GM23338 (cell line): ENCODE data around the gene CACNA1B. TPM values are rescaled to one million over a fixed set of nuclear protein-coding genes. Genes with fewer than 3 reads are reported as not detected.

Experiments used
- ATAC-seq: fragments of 200-7000 bp; cut with Tn5 transposase; 3 replicates; pipeline ENCODE4 v1.9.1; 2020
- DNase-seq: peaks from one replicate; pipeline ENCODE4 v3.0.0-alpha.2; 2015; ENCODE audit warnings: low spot score
- H2AFZ ChIP-seq: fragments of 200-600 bp; sonication (generic); 2 replicates; pipeline ENCODE4 v1.8.0; 2016; ENCODE audit warnings: antibody characterized with exemption, mild to moderate bottlenecking, moderate library complexity
- H3F3A ChIP-seq: fragments of 200-600 bp; sonication (generic); replicated peaks from 2 replicates; pipeline ENCODE4 v1.8.0; 2017; ENCODE audit warnings: antibody characterized with exemption, mixed run types, low read depth
- H3K27ac ChIP-seq: fragments of 200-600 bp; sonication (generic); 2 replicates; pipeline ENCODE4 v1.6.1; 2016; ENCODE audit warnings: low read depth
- H3K27me3 ChIP-seq: fragments of 200-600 bp; sonication (generic); 2 replicates; pipeline ENCODE4 v1.8.0; 2016; ENCODE audit warnings: mild to moderate bottlenecking, mixed run types, moderate library complexity; ENCODE audit not compliant: insufficient read depth
- H3K36me3 ChIP-seq: fragments of 200-600 bp; sonication (generic); 2 replicates; pipeline ENCODE4 v1.8.0; 2016; ENCODE audit warnings: mild to moderate bottlenecking; ENCODE audit not compliant: insufficient read depth
- H3K4me1 ChIP-seq: fragments of 200-600 bp; sonication (generic); 2 replicates; pipeline ENCODE4 v1.8.0; 2016; ENCODE audit warnings: mild to moderate bottlenecking, moderate library complexity; ENCODE audit not compliant: insufficient read depth
- H3K4me2 ChIP-seq: fragments of 200-600 bp; sonication (generic); 2 replicates; pipeline ENCODE4 v1.7.1; 2017; ENCODE audit warnings: mixed run types
- H3K4me3 ChIP-seq: fragments of 200-600 bp; sonication (generic); 2 replicates; pipeline ENCODE4 v1.6.1; 2016; ENCODE audit warnings: mixed run types
- H3K79me2 ChIP-seq: fragments of 200-600 bp; sonication (generic); replicated peaks from 2 replicates; pipeline ENCODE4 v1.8.0; 2017; ENCODE audit warnings: mild to moderate bottlenecking; ENCODE audit not compliant: insufficient read depth
- H3K9me2 ChIP-seq: fragments of 200-600 bp; sonication (generic); 2 replicates; pipeline ENCODE4 v1.8.0; 2017; ENCODE audit not compliant: insufficient read depth
- H4K20me1 ChIP-seq: fragments of 200-600 bp; sonication (generic); replicated peaks from 2 replicates; pipeline ENCODE4 v1.8.0; 2017; ENCODE audit warnings: mild to moderate bottlenecking; ENCODE audit not compliant: insufficient read depth
- H3K27ac Mint-ChIP-seq: 2 replicates; pipeline ENCODE4 v1.8.0; 2020; ENCODE audit warnings: inconsistent platforms, mild to moderate bottlenecking, moderate library complexity, mixed read lengths
- H3K27me3 Mint-ChIP-seq: 3 replicates; pipeline ENCODE4 v1.8.0; 2022; ENCODE audit warnings: low read depth, mild to moderate bottlenecking, moderate library complexity, mixed read lengths, inconsistent platforms; ENCODE audit not compliant: insufficient read depth, poor library complexity
- H3K36me3 Mint-ChIP-seq: 3 replicates; pipeline ENCODE4 v1.8.0; 2021; ENCODE audit warnings: low read depth, mild to moderate bottlenecking, inconsistent platforms, moderate library complexity, mixed read lengths
- H3K4me1 Mint-ChIP-seq: 3 replicates; pipeline ENCODE4 v1.8.0; 2020; ENCODE audit warnings: mild to moderate bottlenecking, inconsistent platforms, mixed read lengths
- H3K4me3 Mint-ChIP-seq: 3 replicates; pipeline ENCODE4 v1.8.0; 2021; ENCODE audit warnings: moderate library complexity, mild to moderate bottlenecking, inconsistent platforms, mixed read lengths
- H3K9me3 Mint-ChIP-seq: 3 replicates; pipeline ENCODE4 v1.8.0; 2020; ENCODE audit warnings: moderate library complexity, mild to moderate bottlenecking, inconsistent platforms, mixed read lengths
- CTCF ChIP-seq, 2 experiments: fragments of 200-600 bp in 1 of 2; sonication (generic) in 1 of 2; conservative IDR thresholded peaks; 2 replicates each; pipeline versions ENCODE4 v1.5.1 to v1.6.1; 2016 to 2017; ENCODE audit warnings: antibody characterized with exemption in 2 of 2, low read depth in 2 of 2, mild to moderate bottlenecking in 2 of 2, moderate library complexity in 1 of 2
- ETS1 ChIP-seq: IDR thresholded peaks from 2 replicates; pipeline ENCODE4 v1.6.1; 2016; ENCODE audit warnings: antibody characterized with exemption
- NANOG ChIP-seq: IDR thresholded peaks from 2 replicates; pipeline ENCODE4 v1.6.1; 2016; ENCODE audit warnings: antibody characterized with exemption, borderline replicate concordance
- POLR2AphosphoS5 ChIP-seq: IDR thresholded peaks from 2 replicates; pipeline ENCODE4 v1.6.1; 2016; ENCODE audit warnings: antibody characterized with exemption, low read depth
- ZNF114 ChIP-seq: fragments of 250-450 bp; sonication (Bioruptor Pico); IDR thresholded peaks from 2 replicates; pipeline ENCODE4 v1.5.0; 2020; ENCODE audit warnings: mild to moderate bottlenecking, moderate library complexity
- ZNF462 ChIP-seq: fragments of 250-450 bp; sonication (Bioruptor Pico); IDR thresholded peaks from 2 replicates; pipeline ENCODE4 v1.5.0; 2020; ENCODE audit warnings: mild to moderate bottlenecking, moderate library complexity
- polyA plus RNA-seq: library from polyadenylated mRNA; unstranded; fragments of >200 nt; fragmentation: Nextera tagmentation; extraction: Ambion mirVana; gene quantifications from 2 replicates; pipeline ENCODE4 v1.2.1, GENCODE V29; 2016
- total RNA-seq: library from RNA; depleted of rRNA; stranded (reverse); fragments of >200 nt; shearing (Covaris generic); gene quantifications from 2 replicates; pipeline ENCODE4 v1.2.3, GENCODE V29; 2014

The CACNA1B gene
- total and polyA plus RNA-seq, 2 experiments from 2014 or later: 1.1 to 10.4 TPM

GRCh38 chr9:137969008-137969407, 91.4 kb downstream of the CACNA1B start (continued):
- no peak for TF ChIP-seq ZNF462 (CRISPR knock-in tag)

- no peak overlapping the region for H3K27ac Mint-ChIP-seq
Measured at GRCh38 chr9:137969685-137970084, 92.1 kb downstream of the CACNA1B start.

More at GRCh38 chr9:137969685-137970084, 92.1 kb downstream of the CACNA1B start:
- Histone ChIP-seq H3K27ac (no peak overlapping the region), H3K4me1 (no peaks in the 10 kb centered on the region), H3K4me2 (no peak overlapping the region), H3K27me3 (no peaks in the 10 kb centered on the region), H3K9me2 (no peaks in the 10 kb centered on the region), H4K20me1 (no peaks in the 10 kb centered on the region; the same call in 1 of the 2 replicates), H3F3A (no peaks in the 10 kb centered on the region), H3K79me2 (no peaks in the 10 kb centered on the region), H3K4me3 (no peak overlapping the region), H2AFZ (no peak overlapping the region), H3K36me3 (no peaks in the 10 kb centered on the region)
- Mint-ChIP-seq H3K9me3 (no peaks in the 10 kb centered on the region), H3K4me1 (no peaks in the 10 kb centered on the region; the same call in 2 of the 3 replicates), H3K4me3 (no peak overlapping the region), H3K36me3 (peaks cover 9% of the 10 kb centered on the region; the same call in 1 of the 3 replicates), H3K27me3 (peaks cover 2% of the 10 kb centered on the region)
- ATAC-seq: no peak
- TF ChIP-seq NANOG: no peak
- no peak for TF ChIP-seq CTCF (conservative IDR thresholded peaks at IDR 0.05; ENCODE audit: low read depth in 2 of 2)
- TF ChIP-seq ZNF114 (CRISPR knock-in tag): no peak
- TF ChIP-seq ETS1: no peak
- no peak for TF ChIP-seq POLR2AphosphoS5
- DNase-seq: no peak
